Astrocyte of the cerebellum (primary cell): ENCODE results near the gene VSTM2B.

Experiments used
- DNase-seq: peaks from one replicate; pipeline ENCODE4 v3.0.0-alpha.2; 2011; ENCODE audit warnings: low read depth
- H3K4me3 ChIP-seq: 2 replicates; pipeline ENCODE4 v1.5.1; 2011; ENCODE audit warnings: mild to moderate bottlenecking, low read depth, low read length, moderate library complexity
- CTCF ChIP-seq: IDR thresholded peaks from 2 replicates; pipeline ENCODE4 v1.5.1; 2012; ENCODE audit warnings: low read length, low read depth, moderate library complexity, mild to moderate bottlenecking; ENCODE audit errors: missing control alignments
- in situ Hi-C: cut with HindIII; loops from 2 replicates; pipeline ENCODE4 v1.10.0; 2017; ENCODE audit warnings: low sequenced_read_pairs

Gene VSTM2B

DNA sequence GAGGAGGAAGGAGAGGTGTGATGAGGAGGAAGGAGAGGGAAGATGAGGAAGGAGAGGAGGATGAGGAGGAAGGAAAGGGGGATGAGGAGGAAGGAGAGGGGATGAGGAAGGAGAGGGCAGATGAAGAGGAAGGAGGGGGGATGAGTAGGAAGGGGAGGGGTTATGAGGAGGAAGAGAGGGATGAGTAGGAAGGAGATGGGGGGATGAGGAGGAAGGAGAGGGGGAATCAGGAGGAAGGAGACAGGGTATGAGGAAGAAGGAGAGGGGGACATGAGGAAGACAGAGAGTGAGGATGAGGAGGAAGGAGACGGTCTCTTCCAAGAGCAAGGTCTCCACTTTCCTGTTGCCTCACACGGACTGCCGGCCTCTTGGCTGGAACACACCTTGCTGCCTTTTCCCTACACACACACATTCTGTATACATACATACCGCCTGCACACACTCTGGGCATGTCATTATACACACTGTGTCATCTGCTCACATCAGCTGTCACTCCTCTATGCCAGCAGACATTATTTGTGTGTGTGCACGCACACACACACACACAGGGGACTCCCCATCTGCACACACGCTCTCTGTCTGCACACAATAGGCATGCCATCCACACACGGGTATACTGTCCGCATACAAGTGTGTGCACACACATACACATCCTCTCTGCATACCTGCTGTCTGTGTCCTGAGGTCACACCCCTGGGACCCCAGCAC is 11.1 kb upstream of the VSTM2B start:
- no peak overlapping the region for H3K4me3 ChIP-seq
- in situ Hi-C loops: no loop called here
- no peak for DNase-seq
- no peak for TF ChIP-seq CTCF

- DNase-seq: no peak
- H3K4me3 ChIP-seq: no peak overlapping the region
- in situ Hi-C loops: no loop called here
- no peak for TF ChIP-seq CTCF
Observed at GRCh38 chr19:29515233-29515619, 10.6 kb upstream of the VSTM2B start.

DNA sequence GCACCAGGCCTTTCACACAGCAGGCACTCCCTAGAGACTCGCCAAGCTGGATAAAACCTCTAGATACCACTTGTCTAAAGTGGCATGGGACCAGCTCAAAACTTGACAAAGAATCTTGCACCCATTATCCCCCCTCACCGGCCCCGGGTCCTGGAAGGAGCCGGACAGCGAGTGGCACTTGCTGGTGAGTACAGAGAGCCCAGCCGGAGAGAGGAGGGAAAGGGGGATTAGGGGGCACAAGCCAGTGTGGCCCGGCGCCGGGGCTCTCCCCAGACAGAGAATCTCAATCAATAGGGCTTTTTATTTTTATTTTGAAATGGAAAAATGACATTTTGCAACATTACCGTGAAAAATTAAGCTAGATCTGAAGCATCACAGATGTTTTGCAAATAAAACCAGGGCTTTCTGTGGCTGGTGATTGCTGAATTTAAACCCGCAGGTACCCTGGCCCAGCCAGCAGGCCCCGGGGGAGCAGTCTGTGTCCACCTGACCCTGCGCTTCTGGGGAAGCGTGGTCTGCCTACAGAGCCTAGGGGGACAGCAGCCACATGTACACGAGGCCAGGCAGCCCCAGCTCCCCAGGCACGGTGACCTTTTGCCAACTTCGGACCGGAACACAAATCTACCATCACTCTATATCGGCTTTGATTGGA is 10.0 kb upstream of the VSTM2B start:
- H3K4me3 ChIP-seq: no peak overlapping the region
- no peak for DNase-seq
- no peak for TF ChIP-seq CTCF
- in situ Hi-C loops: no loop called here

- no peak overlapping the region for H3K4me3 ChIP-seq
- TF ChIP-seq CTCF: no peak
- DNase-seq: no peak
- in situ Hi-C loops: no loop called here
Observed at GRCh38 chr19:29516358-29516725, 9.5 kb upstream of the VSTM2B start.

DNA sequence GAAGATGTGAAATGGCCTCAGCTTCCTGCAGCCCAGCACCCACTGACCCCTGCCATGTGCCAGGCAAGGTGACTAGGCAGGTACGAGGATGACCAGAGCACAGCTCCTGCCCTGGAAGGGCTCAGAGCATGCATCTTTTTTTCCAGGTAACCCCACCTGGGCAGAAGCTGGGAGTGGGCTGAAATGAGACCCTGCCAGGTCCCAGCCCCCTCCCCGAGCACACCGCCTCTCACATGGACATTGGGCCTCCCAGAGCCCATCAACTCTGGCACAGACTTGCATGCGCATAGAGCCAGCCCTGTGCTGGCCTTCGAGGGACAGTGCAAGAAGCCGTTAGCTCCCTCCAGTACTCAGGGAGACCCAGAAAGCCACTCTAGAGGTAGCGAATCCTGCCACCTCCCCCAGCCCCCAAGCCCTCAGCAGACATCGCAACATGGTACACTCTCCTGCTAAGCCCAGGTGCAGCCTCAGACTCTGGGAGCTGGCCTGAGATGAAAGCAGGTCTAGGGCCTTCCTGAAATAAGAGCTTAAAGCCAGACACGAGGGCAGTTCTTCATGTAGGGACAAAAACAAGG is 8.9 kb upstream of the VSTM2B start:
- DNase-seq: no peak
- in situ Hi-C loops: no loop called here
- no peak for TF ChIP-seq CTCF
- no peak overlapping the region for H3K4me3 ChIP-seq

GRCh38 chr19:29517412-29517811 is 8.4 kb upstream of the VSTM2B start:
- no peak for TF ChIP-seq CTCF
- no peak overlapping the region for H3K4me3 ChIP-seq
- DNase-seq: no peak
- in situ Hi-C loops: no loop called here
